ENCODE results near the gene ROCK2.

DNA sequence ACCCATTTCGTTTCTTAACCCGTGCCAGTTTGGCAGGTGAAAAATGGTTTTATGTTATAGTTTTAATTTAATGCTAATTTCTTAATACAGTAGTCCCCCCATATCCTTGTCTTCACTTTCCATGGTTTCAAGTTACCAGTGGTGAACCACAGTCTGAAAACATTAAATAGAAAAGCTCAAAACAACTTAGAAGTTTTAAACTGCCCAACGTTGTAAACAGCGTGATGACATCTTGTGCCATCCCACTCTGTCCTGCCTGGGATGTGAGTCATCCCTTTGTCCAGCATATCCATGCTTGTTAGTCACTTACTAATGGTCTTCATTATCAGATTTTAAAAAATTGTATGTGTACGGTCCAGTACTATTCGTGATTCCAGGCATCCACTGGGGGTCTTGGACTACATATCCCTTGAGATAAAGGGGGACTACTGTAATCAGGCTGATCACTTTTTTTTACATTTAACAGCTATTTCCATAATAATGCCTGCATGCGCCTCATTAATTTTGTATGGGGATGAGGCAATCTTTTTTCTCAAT, 157.3 kb downstream of the ROCK2 start:
- TF ChIP-seq, protein P1, sequence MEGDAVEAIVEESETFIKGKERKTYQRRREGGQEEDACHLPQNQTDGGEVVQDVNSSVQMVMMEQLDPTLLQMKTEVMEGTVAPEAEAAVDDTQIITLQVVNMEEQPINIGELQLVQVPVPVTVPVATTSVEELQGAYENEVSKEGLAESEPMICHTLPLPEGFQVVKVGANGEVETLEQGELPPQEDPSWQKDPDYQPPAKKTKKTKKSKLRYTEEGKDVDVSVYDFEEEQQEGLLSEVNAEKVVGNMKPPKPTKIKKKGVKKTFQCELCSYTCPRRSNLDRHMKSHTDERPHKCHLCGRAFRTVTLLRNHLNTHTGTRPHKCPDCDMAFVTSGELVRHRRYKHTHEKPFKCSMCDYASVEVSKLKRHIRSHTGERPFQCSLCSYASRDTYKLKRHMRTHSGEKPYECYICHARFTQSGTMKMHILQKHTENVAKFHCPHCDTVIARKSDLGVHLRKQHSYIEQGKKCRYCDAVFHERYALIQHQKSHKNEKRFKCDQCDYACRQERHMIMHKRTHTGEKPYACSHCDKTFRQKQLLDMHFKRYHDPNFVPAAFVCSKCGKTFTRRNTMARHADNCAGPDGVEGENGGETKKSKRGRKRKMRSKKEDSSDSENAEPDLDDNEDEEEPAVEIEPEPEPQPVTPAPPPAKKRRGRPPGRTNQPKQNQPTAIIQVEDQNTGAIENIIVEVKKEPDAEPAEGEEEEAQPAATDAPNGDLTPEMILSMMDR (IDR thresholded peaks at IDR 0.05): no peak
- TF ChIP-seq POLR2A (IDR thresholded peaks at IDR 0.05): no peak

Measured in Peyer's patch (tissue), 4 donors.